HG02852 (cell line): ENCODE data around the gene GSN.

Source experiments
- ATAC-seq: cut with Tn5 transposase; IDR thresholded peaks from one replicate; pipeline ENCODE4 v1.9.1; 2021; ENCODE audit warnings: mild to moderate bottlenecking, moderate library complexity; ENCODE audit not compliant: unreplicated experiment

The GSN gene

DNA sequence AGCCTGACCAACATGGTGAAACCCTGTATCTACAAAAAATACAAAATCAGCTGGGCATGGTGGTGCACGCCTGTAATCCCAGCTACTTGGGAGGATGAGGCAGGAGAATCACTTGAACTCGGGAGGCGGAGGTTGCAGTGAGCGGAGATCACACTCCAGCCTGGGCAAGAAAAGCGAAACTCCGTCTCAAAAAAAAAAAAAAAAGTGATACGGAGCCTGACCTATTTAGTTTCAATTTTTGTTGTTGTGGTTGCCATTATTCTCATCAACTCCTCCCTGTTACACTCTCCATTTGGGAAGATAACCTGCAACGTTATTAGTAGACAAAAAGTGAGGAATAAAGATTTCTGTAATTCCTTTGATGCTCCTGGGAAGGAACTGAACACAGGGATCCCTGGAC is 100.8 kb downstream of the GSN start:
- no peak for ATAC-seq

DNA sequence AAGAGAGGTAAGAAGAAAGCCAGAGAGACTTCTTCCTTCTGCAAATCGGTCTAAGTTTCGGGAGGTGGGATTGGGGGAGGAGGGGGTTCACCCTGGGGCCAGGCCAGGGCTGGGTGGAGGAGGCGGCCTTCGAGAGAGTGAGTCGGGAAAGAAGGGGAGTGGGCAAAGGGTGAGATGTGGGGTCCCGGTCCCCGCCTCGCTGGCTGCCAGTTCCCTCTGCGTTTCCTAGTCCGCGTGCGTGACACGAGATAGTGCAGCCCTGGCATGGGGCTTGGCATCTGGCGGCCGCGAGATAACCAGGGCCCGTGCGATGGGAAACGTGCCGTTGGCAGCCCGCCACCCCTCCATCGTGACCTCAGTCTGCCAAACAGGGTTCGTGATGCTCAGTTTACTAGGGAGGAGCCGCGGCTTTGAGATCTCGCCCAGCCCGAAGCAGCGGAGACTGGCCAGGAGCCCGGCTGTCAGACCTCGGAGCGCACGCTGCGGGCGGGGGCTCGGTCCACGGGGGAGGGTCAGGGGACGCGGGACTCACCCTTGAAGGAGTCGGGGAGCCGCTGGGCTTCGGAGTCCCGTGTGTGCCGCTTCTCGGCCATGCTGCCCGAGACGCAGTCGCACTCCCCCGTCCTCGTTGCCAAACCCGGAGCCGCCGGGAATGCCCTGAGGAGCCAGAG is 101.8 kb downstream of the GSN start, which contains the start of gene STOM:
Gene STOM, minus strand, starts transcription at position 656 of the 671 bp plus-strand sequence. Its CDS starts 63 bp downstream, at position 593.
- peak; percentile 52 for ATAC-seq

DNA sequence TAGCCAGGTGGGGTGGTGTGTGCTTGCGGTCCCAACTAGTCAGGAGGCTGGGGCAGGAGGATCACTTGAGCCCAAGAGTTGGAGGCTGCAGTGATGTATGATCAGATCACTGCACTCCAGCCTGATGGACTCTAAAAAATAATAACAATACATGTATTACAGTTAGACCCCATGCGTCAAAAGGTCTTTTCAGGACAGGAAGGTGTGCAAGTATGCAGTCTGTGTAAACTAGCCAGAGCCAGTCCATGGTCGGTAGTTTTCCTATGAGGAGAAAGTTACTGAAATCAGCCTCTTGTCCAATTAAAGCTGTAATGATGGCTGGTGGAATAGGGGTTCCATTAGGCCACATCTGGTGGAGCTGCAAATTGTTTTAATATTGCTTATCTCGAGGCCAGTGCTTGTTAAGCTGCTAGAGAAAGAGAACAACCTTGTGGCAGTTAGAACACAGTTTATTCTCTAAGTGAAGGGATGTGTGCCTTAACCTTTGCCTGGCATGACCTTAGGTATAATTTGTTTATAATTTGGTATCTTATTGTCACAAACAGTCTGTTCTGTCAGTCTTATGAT is 103.6 kb downstream of the GSN start:
- no peak for ATAC-seq

DNA sequence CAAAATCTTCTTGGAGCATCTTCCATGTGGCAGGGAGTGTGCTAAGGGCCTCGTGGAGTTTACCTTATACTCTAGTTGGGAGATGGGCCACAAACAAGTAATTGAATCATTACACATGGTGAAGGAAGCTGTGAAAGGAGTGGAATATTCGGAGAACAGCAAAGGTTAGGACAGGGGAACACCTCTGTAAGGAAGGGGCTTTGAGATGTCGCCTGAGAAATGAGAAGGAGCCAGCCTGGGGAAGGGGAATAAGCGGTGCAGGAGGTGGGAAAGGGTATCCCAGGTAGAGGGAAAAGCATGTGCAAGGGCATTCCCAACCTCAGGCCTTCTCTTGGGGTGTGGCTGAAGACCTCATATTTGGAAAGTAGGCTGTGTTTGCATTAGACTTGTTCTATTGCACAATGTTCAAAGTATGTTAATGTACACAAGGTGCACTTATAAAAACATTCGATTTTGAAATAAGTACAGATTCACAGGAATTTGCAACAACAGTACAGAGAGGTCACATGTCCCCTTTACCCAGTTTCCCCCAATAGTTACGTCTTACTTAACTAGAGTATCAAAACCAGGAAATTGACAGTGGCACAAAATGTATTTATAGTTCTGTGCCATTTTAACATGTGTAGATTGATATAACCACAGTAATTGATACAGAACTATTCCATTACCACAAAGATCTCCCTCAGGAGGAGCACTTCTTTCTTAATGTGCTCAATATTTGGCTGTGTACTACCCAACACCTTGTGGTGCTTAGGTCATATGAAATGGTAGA is 104.5 kb downstream of the GSN start:
- no peak for ATAC-seq

DNA sequence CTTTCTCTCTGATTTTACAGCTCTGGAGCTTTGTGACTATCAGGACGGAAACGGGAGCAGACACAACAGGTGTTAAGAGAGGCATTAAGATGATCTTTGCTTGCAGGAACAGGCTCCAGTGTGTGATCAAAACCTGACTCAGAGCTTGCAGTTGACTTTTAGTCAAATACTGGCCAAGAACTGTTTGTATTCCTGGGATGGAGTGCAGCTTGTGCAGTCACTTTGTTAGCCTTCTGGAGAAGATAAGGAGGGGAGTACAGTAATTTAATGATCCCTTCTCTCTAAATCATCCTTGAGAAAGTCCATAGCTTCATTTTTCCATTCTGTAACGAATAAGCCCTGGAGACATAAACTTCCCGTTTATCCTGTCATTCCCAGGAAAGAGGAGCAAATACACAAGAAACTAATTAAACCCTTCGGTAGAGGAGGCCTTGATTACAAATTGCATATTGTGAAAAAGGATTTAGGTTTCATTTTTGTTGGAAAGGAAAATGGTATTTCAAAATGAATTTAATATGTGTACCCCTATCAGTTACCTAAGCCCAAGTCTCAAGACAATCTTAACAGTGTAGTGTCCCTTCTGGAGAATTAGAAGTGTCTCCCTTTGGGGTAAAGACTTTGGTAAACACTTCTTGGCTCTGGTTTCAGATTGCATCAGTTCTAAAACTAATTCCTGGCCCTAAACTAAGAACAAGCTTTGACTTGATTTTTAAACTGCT is 105.2 kb downstream of the GSN start:
- no peak for ATAC-seq

DNA sequence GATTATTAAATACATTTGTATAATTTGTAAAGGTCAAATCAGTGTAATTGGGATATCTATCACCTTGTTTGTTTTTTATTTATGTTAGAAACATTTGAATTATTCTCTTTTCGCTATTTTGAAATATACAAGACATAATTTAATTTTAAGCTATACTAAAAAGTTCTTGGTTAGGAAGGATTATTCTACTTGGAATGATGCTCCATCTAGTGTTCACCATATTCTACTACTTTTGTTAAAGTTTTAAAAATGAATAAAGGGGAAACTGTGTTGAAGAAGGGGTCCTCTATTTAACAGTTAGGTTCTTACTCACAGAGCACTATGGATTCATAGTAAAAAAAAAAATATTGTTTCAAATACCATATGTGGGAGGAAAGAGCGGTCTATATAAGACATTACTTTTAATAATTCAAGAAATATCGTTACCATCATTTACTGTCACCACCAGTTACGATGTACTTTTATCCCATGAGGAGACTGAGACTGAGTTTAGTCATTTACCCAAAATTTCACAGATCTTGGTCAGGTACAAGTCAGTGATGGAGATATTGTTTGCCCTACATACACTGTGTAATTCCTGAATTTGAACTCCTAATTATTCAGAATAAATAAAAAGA is 108.4 kb downstream of the GSN start:
- ATAC-seq = no peak

DNA sequence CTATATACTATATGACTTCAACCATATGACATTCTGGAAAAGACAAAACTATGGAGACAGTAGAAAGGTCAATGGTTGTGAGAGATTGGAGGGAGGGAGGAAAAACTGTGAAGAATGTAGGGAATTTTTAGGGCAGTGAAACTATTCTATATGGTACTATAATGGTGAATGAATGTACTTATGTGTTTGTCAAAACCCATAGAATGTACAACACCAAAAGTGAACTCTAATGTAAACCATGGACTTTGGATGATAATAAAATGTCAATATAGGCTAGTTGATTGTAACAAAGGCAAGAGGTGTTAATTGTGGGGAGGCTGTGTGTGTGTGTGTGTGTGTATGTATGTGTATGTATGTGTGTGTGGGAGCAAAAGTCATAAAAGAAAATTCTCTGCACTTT is 112.9 kb downstream of the GSN start:
- ATAC-seq = no peak
